ENCODE measurements around the gene NTSR1.

The NTSR1 gene

GRCh38 chr20:62780204-62780603 is 71.6 kb downstream of the NTSR1 start:
- TF ChIP-seq EZH2phosphoT487 (IDR thresholded peaks at IDR 0.05; ENCODE audit: borderline replicate concordance, low read length) (no peak), CTCF (IDR thresholded peaks at IDR 0.05; ENCODE audit: low read depth, low read length, poor library complexity, severe bottlenecking) (no peak)
- Histone ChIP-seq H3K79me2 (ENCODE audit: control insufficient read depth, low read length) (no peaks in the 10 kb centered on the region), H3K9me3 (ENCODE audit: control insufficient read depth, insufficient read depth, low read length) (no peaks in the 10 kb centered on the region), H3K9me2 (replicated peaks; ENCODE audit: control insufficient read depth, low read length) (no peaks in the 10 kb centered on the region), H3K4me2 (ENCODE audit: low read length) (no peak overlapping the region), H3F3A (ENCODE audit: control insufficient read depth, insufficient read depth) (no peaks in the 10 kb centered on the region), H3K27me3 (ENCODE audit: control insufficient read depth, low read length) (no peaks in the 10 kb centered on the region), H3K36me3 (ENCODE audit: control insufficient read depth, low read length) (no peaks in the 10 kb centered on the region), H3K4me1 (ENCODE audit: control insufficient read depth, low read length) (peaks cover 19% of the 10 kb centered on the region), H3K27ac (ENCODE audit: low read depth, low read length) (no peak overlapping the region), H3K4me3 (ENCODE audit: low read length) (no peak overlapping the region), H4K20me1 (ENCODE audit: control insufficient read depth, insufficient read depth, low read depth, low read length) (no peaks in the 10 kb centered on the region)

GRCh38 chr20:62780696-62781095 is 72.1 kb downstream of the NTSR1 start:
- Histone ChIP-seq H3K79me2 (ENCODE audit: control insufficient read depth, low read length) (no peaks in the 10 kb centered on the region), H3K4me3 (ENCODE audit: low read length) (no peak overlapping the region), H3F3A (ENCODE audit: control insufficient read depth, insufficient read depth) (no peaks in the 10 kb centered on the region), H3K4me1 (ENCODE audit: control insufficient read depth, low read length) (peaks cover 19% of the 10 kb centered on the region), H4K20me1 (ENCODE audit: control insufficient read depth, insufficient read depth, low read depth, low read length) (no peaks in the 10 kb centered on the region), H3K9me3 (ENCODE audit: control insufficient read depth, insufficient read depth, low read length) (no peaks in the 10 kb centered on the region), H3K9me2 (replicated peaks; ENCODE audit: control insufficient read depth, low read length) (no peaks in the 10 kb centered on the region), H3K36me3 (ENCODE audit: control insufficient read depth, low read length) (no peaks in the 10 kb centered on the region), H3K27ac (ENCODE audit: low read depth, low read length) (no peak overlapping the region), H3K4me2 (ENCODE audit: low read length) (no peak overlapping the region), H3K27me3 (ENCODE audit: control insufficient read depth, low read length) (no peaks in the 10 kb centered on the region)
- TF ChIP-seq CTCF (IDR thresholded peaks at IDR 0.05; ENCODE audit: low read depth, low read length, poor library complexity, severe bottlenecking) (no peak), EZH2phosphoT487 (IDR thresholded peaks at IDR 0.05; ENCODE audit: borderline replicate concordance, low read length) (no peak)

- H3K79me2 ChIP-seq (ENCODE audit: control insufficient read depth, low read length) = no peaks in the 10 kb centered on the region
- H4K20me1 ChIP-seq (ENCODE audit: control insufficient read depth, insufficient read depth, low read depth, low read length) = no peaks in the 10 kb centered on the region
- H3K4me3 ChIP-seq (ENCODE audit: low read length) = no peak overlapping the region
- no peak overlapping the region for H3K4me2 ChIP-seq (ENCODE audit: low read length)
- peaks cover 6% of the 10 kb centered on the region for H3K4me1 ChIP-seq (ENCODE audit: control insufficient read depth, low read length)
- H3K36me3 ChIP-seq (ENCODE audit: control insufficient read depth, low read length) = no peaks in the 10 kb centered on the region
- H3F3A ChIP-seq (ENCODE audit: control insufficient read depth, insufficient read depth) = no peaks in the 10 kb centered on the region
- TF ChIP-seq EZH2phosphoT487 (IDR thresholded peaks at IDR 0.05; ENCODE audit: borderline replicate concordance, low read length) = no peak
- no peak for TF ChIP-seq CTCF (IDR thresholded peaks at IDR 0.05; ENCODE audit: low read depth, low read length, poor library complexity, severe bottlenecking)
- H3K27me3 ChIP-seq (ENCODE audit: control insufficient read depth, low read length) = no peaks in the 10 kb centered on the region
- H3K9me3 ChIP-seq (ENCODE audit: control insufficient read depth, insufficient read depth, low read length) = no peaks in the 10 kb centered on the region
- no peak overlapping the region for H3K27ac ChIP-seq (ENCODE audit: low read depth, low read length)
- no peaks in the 10 kb centered on the region for H3K9me2 ChIP-seq (replicated peaks; ENCODE audit: control insufficient read depth, low read length)
Measured at GRCh38 chr20:62782149-62782892, 73.7 kb downstream of the NTSR1 start.

Data from DOHH2 (cell line).